Dedifferentiated amniotic fluid mesenchymal stem cell (primary cell): ENCODE data around the gene TMEM144.
"Not testable (repeated sequence)": the region's sequence is repeated elsewhere in the genome, so short reads cannot be mapped to it uniquely, and the experiment has no call there.

Experiments
- DNase-seq: peaks from one replicate; pipeline ENCODE4 v3.0.0-alpha.2; 2016; ENCODE audit errors: extremely low spot score

Gene TMEM144

GRCh38 chr4:158236304-158237030 lies 26.2 kb downstream of the TMEM144 start:
- no peak for DNase-seq

GRCh38 chr4:158238575-158238974 lies 28.3 kb downstream of the TMEM144 start:
- no peak for DNase-seq

DNA sequence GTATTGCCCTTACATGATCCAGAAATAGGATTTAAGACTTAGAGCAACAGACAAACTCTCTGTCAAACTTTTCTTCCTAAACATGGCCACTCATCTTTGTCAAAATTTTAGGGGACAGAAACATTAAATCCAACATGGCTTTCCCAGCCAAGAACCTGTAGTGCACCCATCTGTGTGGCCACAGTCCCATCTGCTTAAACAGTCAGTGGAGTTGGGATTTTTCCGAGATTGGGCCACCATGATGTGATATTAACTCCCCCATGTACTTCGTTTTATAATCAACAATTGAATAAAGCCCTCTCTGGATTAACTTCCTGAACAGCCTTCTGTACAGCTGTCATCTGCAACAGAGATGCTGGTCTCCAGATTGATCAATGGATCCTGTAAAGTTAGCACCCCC lies 28.9 kb downstream of the TMEM144 start:
- no peak for DNase-seq

DNA sequence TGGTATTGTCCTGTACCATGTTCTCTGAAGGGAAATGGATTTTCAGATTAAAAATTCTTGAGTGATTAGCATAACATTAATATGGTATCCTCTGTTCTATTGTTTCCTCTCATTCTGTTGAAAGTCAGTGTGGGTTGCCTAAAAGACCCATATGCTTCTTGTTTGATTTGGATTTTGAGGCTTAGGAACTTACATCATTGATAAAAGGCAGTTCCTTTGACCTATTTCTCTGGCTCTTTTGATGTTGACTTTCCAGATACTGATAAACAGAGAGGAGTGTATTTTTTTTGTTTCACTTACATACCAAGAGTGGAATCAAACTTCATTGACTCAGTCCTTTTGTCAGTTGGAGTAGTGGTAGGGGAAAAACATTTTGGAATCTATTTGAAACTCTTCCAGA lies 32.8 kb downstream of the TMEM144 start:
- no peak for DNase-seq

DNA sequence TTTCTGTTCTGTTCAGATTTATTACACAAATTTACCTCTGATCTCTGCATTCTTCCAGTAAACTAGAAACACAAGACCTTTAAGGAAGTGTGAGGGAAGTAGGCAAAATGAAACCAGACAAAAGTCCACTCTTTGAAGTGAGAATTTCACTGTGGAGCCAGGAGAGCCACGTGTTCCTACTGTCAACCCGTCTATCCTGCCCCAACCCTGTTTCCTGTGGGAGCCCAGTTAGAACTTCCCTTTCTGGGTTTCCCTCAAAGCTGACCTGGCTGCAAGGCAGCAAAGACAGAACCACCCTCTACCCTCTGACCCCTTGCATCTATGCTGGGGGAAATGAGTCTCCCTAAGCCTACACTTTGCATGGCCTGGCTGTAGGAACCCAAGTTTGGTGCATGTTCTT lies 40.0 kb downstream of the TMEM144 start:
- no peak for DNase-seq

GRCh38 chr4:158253350-158253980 lies 43.2 kb downstream of the TMEM144 start:
- peak; percentile 76 for DNase-seq

DNA sequence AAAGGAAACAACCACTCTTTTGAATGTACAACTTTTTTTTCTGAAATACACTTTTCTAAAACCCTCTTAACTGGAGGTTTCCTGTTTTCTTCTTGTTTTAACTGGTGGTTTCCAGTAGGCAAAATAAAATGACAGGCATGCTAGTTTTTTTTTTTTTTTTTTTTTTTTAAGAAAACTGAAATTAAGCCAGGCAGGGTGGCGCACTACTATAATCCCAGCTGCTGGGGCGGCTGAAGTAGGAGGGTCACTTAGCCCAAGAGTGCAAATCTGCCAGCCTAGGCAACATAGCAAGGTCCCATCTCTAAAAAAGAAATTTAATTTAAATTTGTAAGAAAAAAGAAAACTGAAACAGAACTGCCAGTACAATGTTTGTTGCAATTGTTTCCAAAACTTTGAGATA lies 44.0 kb downstream of the TMEM144 start:
- no peak for DNase-seq

DNA sequence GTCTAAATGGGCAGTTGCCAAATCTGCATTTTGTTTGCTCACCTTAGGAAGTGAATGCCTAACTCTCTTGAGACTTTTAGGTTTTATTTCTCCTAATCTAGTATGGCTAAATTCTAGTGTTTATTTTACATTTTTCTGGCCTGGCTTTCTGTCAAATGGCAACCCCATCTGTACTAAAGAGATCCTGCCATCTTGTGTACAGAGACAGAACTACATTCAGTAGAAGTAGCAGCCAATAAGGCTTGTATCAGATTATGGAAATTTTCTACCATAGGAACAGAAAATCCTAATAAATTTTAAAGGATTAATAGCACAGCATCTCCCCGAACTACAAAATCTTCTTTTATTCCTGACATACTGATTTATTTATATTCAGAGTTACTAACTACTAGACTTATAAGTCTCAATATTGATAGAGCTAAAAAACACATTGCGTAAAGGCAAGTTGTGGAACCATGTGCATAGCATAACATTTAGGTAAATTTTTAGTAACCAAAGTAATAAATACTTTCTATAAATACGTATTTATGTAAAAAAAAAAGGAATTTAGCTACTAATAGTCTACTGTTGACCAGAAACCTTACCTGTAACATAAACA lies 45.5 kb downstream of the TMEM144 start:
- peak; percentile 62 for DNase-seq

DNA sequence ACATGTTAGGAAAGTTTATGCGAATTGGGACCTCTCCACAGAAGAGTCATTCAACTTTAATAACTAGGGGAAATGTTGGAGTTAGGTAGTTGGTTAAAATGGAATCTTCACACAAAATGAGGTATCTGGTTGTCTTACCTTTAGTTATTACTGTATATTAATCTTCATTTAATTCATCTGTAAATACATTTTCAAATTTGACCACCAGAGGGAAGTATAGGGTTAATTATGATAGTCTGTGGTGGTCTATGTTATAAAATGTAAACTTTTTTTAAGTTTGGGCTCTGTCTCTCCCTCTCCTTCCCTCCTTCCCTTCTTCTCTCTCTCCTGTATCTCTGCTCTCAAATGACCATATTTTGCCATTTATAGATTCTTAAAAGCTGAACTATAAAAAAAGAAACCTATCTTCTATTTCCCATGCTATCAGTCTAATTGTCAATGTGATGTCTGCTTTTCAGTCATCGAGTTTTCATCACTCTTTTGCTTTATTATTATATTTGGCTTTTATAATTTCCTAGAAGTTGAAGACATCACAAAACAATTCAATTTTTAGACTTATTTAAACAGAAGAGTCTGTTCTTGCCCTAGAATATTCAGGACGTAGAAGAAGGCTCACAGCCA lies 49.8 kb downstream of the TMEM144 start:
- DNase-seq, result peak; percentile 45

DNA sequence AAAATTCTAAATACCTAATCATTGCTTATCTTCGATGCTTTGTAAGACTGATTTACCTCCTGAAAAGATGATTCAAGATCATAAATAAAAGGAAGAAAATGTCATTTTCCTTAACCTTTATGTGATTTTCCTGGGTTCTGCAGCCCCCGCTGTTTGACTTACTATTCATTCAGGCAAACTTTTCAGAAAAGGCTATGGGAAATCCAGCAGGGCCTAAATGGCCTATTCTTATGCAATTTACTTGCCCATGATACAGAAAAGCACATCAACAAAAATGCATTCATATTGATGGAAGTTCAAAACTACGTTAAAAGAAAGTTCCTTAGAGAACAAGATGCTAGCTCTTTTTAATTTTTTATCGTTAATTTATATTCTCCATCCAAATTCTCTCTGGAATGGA lies 51.2 kb downstream of the TMEM144 start:
- no peak for DNase-seq

- DNase-seq, result no peak
Measured at GRCh38 chr4:158268553-158268952, 58.3 kb downstream of the TMEM144 start.

- DNase-seq, result no peak
Measured at GRCh38 chr4:158274636-158275035, 64.3 kb downstream of the TMEM144 start.

DNA sequence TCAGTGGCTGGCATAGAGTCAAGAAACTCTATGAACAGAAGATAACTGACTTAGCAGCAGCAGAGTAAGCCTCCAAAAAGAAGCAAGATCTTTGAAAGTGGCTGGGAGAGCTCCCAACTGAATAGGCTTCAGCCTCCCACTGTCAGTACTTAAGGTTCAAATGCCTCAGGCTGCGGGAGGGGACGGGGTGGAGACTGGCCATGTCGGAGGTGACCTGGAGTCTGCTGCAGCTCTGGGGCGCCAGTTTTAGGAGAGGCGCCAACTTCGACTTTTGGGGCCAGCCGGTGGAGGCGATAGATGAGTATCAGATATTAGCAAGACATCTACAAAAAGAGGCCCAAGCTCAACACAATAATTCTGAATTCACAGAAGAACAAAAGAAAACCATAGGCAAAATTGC lies 67.3 kb downstream of the TMEM144 start:
- no peak for DNase-seq

DNA sequence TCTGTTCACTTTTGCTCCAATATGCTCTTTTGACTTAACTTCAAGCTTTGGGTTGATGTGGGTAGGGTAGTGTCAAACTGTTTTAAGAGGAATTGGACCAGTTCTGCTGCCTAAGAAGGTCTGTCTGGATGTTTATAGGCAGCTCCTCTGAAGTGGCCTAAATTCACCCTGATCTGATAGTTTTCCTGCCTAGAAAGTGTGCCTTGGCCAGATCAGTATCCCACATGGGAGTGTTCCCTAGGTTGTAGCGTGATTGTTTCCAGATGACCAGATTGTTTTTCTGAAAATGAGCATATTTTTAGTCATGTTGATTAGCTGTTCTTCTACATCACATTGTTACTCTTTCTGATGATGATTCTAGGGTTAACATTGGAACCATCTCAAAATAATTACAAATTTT lies 68.8 kb downstream of the TMEM144 start:
- DNase-seq, result not testable (repeated sequence)

- no peak for DNase-seq
Measured at GRCh38 chr4:158280856-158281255, 70.6 kb downstream of the TMEM144 start.

GRCh38 chr4:158282252-158282651 lies 72.0 kb downstream of the TMEM144 start:
- no peak for DNase-seq

- DNase-seq, result no peak
Measured at GRCh38 chr4:158285429-158286216, 75.3 kb downstream of the TMEM144 start.

- no peak for DNase-seq
Measured at GRCh38 chr4:158290912-158291311, 80.6 kb downstream of the TMEM144 start.

DNA sequence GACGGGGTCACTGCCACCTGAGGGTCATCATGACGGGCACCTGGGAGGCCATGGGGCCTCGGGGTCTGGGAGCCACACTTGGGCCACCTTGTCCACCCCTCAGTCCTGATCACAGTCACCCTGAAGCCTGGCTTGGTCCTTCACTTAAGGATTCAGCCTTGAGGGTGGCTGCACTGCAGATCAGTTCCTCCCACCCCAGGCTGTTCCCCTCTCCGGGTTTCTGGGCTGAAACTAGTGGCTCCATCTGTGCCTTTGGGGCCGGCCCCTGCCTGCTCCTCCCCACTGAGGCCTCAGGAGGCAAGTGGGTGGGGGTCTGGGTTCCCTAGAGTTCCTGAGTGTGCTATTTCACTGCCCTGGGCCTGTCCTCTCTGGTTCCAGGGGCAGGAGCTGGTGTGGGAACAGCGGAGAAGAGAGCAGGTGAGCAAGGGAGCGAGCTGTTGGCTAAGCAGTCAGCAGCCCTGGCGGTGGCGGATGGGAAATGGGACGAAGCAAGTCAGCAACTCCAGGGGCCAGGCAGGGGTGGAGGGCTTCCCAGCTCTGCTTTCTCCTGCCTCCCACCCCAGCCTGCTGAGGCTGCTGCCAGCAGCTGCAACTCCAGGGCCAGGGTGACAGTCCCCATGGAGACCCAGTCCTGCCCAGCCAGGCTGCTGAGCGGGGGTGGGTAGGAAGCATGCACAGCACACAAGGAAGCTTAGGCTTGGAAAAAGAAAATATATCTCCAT lies 81.2 kb downstream of the TMEM144 start:
- no peak for DNase-seq

- no peak for DNase-seq
Measured at GRCh38 chr4:158292156-158292555, 81.9 kb downstream of the TMEM144 start.

DNA sequence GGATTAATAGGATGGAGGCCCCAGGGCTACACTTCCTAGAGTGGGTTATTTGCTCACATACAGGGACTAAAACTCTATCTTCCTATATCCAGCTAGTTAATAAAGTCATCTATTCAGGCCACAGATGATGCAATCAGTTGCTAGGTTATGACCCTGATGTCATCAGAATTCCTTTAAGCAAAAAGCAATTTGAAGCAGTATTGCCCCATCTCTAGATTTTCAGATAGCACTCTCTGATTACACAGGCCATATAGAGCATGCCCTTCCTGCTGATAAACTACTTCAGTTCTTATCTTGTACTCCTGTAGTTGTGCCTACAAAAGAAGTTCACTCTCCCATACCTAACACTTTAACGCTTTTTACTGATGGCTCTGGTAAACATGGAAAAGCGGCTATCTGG lies 84.8 kb downstream of the TMEM144 start:
- DNase-seq, result no peak
